KMS-11 (cell line): ENCODE data around the gene LRBA.

Experiments used
- H2AFZ ChIP-seq: fragments of 200-600 bp; sonication (generic); 2 replicates; pipeline ENCODE4 v1.6.1; 2016; ENCODE audit warnings: antibody characterized with exemption, mixed run types, low read depth
- H3K27ac ChIP-seq: fragments of 200-600 bp; sonication (generic); 2 replicates; pipeline ENCODE4 v1.6.1; 2016; ENCODE audit warnings: mild to moderate bottlenecking, mixed run types
- H3K27me3 ChIP-seq: fragments of 200-600 bp; sonication (generic); 2 replicates; pipeline ENCODE4 v1.6.1; 2017; ENCODE audit warnings: mild to moderate bottlenecking, low read depth, mixed run types, moderate library complexity; ENCODE audit not compliant: insufficient read depth
- H3K36me3 ChIP-seq: fragments of 200-600 bp; sonication (generic); 2 replicates; pipeline ENCODE4 v1.6.1; 2017; ENCODE audit warnings: mild to moderate bottlenecking, mixed run types; ENCODE audit not compliant: insufficient read depth
- H3K4me1 ChIP-seq: fragments of 200-600 bp; sonication (generic); 2 replicates; pipeline ENCODE4 v1.6.1; 2016; ENCODE audit warnings: mild to moderate bottlenecking, low read depth, mixed run types; ENCODE audit not compliant: poor library complexity, severe bottlenecking
- H3K4me2 ChIP-seq: fragments of 200-600 bp; sonication (generic); 2 replicates; pipeline ENCODE4 v1.7.0; 2016; ENCODE audit warnings: mild to moderate bottlenecking, mixed run types
- H3K4me3 ChIP-seq: fragments of 200-600 bp; sonication (generic); IDR thresholded peaks from 2 replicates; pipeline ENCODE4 v1.6.1; 2017; ENCODE audit warnings: low read depth, low read length, mixed read lengths; ENCODE audit not compliant: insufficient read depth
- H3K79me2 ChIP-seq: fragments of 200-600 bp; sonication (generic); 2 replicates; pipeline ENCODE4 v1.6.1; 2016; ENCODE audit warnings: low read depth, mixed run types; ENCODE audit not compliant: insufficient read depth
- H3K9ac ChIP-seq: fragments of 200-600 bp; sonication (generic); 2 replicates; pipeline ENCODE4 v1.6.1; 2016; ENCODE audit warnings: mild to moderate bottlenecking, mixed run types
- H4K20me1 ChIP-seq: fragments of 200-600 bp; sonication (generic); 2 replicates; pipeline ENCODE4 v1.6.1; 2016; ENCODE audit warnings: mild to moderate bottlenecking, mixed run types; ENCODE audit not compliant: insufficient read depth
- CTCF ChIP-seq: fragments of 200-600 bp; sonication (generic); conservative IDR thresholded peaks from 2 replicates; pipeline ENCODE4 v1.6.1; 2017; ENCODE audit warnings: low read depth, mild to moderate bottlenecking, antibody characterized with exemption, low read length, moderate library complexity, mixed read lengths

Gene LRBA

GRCh38 chr4:150948710-150949109, 66.4 kb downstream of the LRBA start:
- Histone ChIP-seq H3K9ac (no peak overlapping the region), H3K4me3 (no peak overlapping the region), H3K27me3 (no peaks in the 10 kb centered on the region), H2AFZ (no peak overlapping the region), H4K20me1 (no peaks in the 10 kb centered on the region), H3K79me2 (peaks cover 3% of the 10 kb centered on the region; the same call in 1 of the 2 replicates), H3K4me1 (peaks cover 14% of the 10 kb centered on the region), H3K27ac (no peak overlapping the region), H3K4me2 (no peak overlapping the region), H3K36me3 (no peaks in the 10 kb centered on the region)
- TF ChIP-seq CTCF: no peak

GRCh38 chr4:150948074-150948473, 67.0 kb downstream of the LRBA start:
- H3K9ac ChIP-seq: no peak overlapping the region
- no peak overlapping the region for H2AFZ ChIP-seq
- no peak overlapping the region for H3K27ac ChIP-seq
- H4K20me1 ChIP-seq: no peaks in the 10 kb centered on the region
- H3K27me3 ChIP-seq: no peaks in the 10 kb centered on the region
- H3K79me2 ChIP-seq: peaks cover 3% of the 10 kb centered on the region; the same call in 1 of the 2 replicates
- peaks cover 14% of the 10 kb centered on the region for H3K4me1 ChIP-seq
- H3K4me3 ChIP-seq: no peak overlapping the region
- H3K36me3 ChIP-seq: no peaks in the 10 kb centered on the region
- no peak overlapping the region for H3K4me2 ChIP-seq
- no peak for TF ChIP-seq CTCF

- Histone ChIP-seq H3K4me3 (no peak overlapping the region), H4K20me1 (no peaks in the 10 kb centered on the region), H3K79me2 (peaks cover 3% of the 10 kb centered on the region; the same call in 1 of the 2 replicates), H3K4me1 (peaks cover 15% of the 10 kb centered on the region), H2AFZ (no peak overlapping the region), H3K27me3 (no peaks in the 10 kb centered on the region), H3K4me2 (no peak overlapping the region), H3K27ac (no peak overlapping the region), H3K36me3 (no peaks in the 10 kb centered on the region), H3K9ac (no peak overlapping the region)
- no peak for TF ChIP-seq CTCF
These were observed 70.4 kb downstream of the LRBA start for GRCh38 chr4:150944660-150945059.

GRCh38 chr4:150943818-150944217, 71.3 kb downstream of the LRBA start:
- Histone ChIP-seq H3K79me2 (peaks cover 3% of the 10 kb centered on the region; the same call in 1 of the 2 replicates), H3K27me3 (no peaks in the 10 kb centered on the region), H3K36me3 (no peaks in the 10 kb centered on the region), H3K27ac (no peak overlapping the region), H3K4me2 (no peak overlapping the region), H3K9ac (no peak overlapping the region), H2AFZ (no peak overlapping the region), H3K4me1 (peaks cover 24% of the 10 kb centered on the region), H3K4me3 (no peak overlapping the region), H4K20me1 (no peaks in the 10 kb centered on the region)
- TF ChIP-seq CTCF: no peak
